Ascending aorta (tissue), 2 donors: ENCODE data around the gene TANGO2. TPM values are rescaled to one million over a fixed set of nuclear protein-coding genes. Genes with fewer than 3 reads are reported as not detected.
A peak's percentile ranks its signal among the peaks of the same experiment; 100 is the strongest.

ENCODE experiments used
- DNase-seq, 2 donors: peaks; one replicate each; pipeline ENCODE4 v3.0.0-alpha.2; 2019; ENCODE audit warnings: low spot score in 2 of 2
- H3K27ac ChIP-seq, 2 donors: fragments of 200-600 bp; sonication (generic); one replicate each; pipeline ENCODE4 v1.5.1; 2016 to 2017; ENCODE audit warnings: mild to moderate bottlenecking in 1 of 2
- H3K27me3 ChIP-seq: fragments of 200-600 bp; sonication (generic); one replicate; pipeline ENCODE4 v1.5.1; 2017
- H3K36me3 ChIP-seq, 2 donors: fragments of 200-600 bp; sonication (generic); one replicate each; pipeline ENCODE4 v1.5.1; 2016
- H3K4me1 ChIP-seq, 2 donors: fragments of 200-600 bp; sonication (generic); one replicate each; pipeline ENCODE4 v1.5.1; 2016 to 2017; ENCODE audit warnings: mild to moderate bottlenecking in 1 of 2
- H3K4me3 ChIP-seq, 2 donors: fragments of 200-600 bp; sonication (generic); one replicate each; pipeline ENCODE4 v1.5.1; 2016 to 2017; ENCODE audit warnings: mild to moderate bottlenecking in 1 of 2
- H3K9me3 ChIP-seq, 2 donors: fragments of 200-600 bp; sonication (generic); one replicate each; pipeline ENCODE4 v1.5.1; 2016
- intact Hi-C: fragments of 100-400 bp; cut with DNase I; formaldehyde crosslinking; loops from one replicate; pipeline ENCODE4 v1.15.1; 2023
- total RNA-seq: library from RNA; depleted of rRNA; stranded (reverse); fragments of >200 nt; gene quantifications from one replicate; pipeline ENCODE4 v1.1.0, GENCODE V29; 2016
- TF ChIP-seq, protein P1 (sequence below), 3 experiments: fragments of 200-600 bp in 2 of 3; fragments of 450-650 bp in 1 of 3; sonication (generic) in 2 of 3; IDR thresholded peaks; one replicate each; pipeline ENCODE4 v1.5.1; 2016 to 2019; ENCODE audit warnings: antibody characterized with exemption in 3 of 3, mild to moderate bottlenecking in 1 of 3, moderate library complexity in 1 of 3

Gene TANGO2
- total RNA-seq, 1 donor from 2014 or later, result 26.3 TPM

GRCh38 chr22:20014526-20015186 lies 6.3 kb upstream of the TANGO2 start:
- Histone ChIP-seq H3K36me3 (no peaks in the 10 kb centered on the region), H3K4me3 (no peak overlapping the region), H3K4me1 (peaks cover 6 to 15% of the 10 kb centered on the region in 2 donors), H3K27ac (no peak overlapping the region), H3K27me3 (no peaks in the 10 kb centered on the region), H3K9me3 (no peaks in the 10 kb centered on the region)
- no peak for DNase-seq
- TF ChIP-seq, protein P1, sequence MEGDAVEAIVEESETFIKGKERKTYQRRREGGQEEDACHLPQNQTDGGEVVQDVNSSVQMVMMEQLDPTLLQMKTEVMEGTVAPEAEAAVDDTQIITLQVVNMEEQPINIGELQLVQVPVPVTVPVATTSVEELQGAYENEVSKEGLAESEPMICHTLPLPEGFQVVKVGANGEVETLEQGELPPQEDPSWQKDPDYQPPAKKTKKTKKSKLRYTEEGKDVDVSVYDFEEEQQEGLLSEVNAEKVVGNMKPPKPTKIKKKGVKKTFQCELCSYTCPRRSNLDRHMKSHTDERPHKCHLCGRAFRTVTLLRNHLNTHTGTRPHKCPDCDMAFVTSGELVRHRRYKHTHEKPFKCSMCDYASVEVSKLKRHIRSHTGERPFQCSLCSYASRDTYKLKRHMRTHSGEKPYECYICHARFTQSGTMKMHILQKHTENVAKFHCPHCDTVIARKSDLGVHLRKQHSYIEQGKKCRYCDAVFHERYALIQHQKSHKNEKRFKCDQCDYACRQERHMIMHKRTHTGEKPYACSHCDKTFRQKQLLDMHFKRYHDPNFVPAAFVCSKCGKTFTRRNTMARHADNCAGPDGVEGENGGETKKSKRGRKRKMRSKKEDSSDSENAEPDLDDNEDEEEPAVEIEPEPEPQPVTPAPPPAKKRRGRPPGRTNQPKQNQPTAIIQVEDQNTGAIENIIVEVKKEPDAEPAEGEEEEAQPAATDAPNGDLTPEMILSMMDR (IDR thresholded peaks at IDR 0.05), result no peak
- intact Hi-C loops, result no loop called here

GRCh38 chr22:20015187-20015625 lies 5.7 kb upstream of the TANGO2 start:
- no peak for DNase-seq

GRCh38 chr22:20015971-20016733 lies 4.8 kb upstream of the TANGO2 start:
- Histone ChIP-seq H3K27me3 (no peaks in the 10 kb centered on the region), H3K9me3 (no peaks in the 10 kb centered on the region), H3K4me1 (peaks cover 6 to 19% of the 10 kb centered on the region in 2 donors), H3K4me3 (peak overlapping the region; percentile 84 to 91), H3K27ac (peak overlapping the region in 1 of 2 donors; percentile 21), H3K36me3 (no peaks in the 10 kb centered on the region)
- DNase-seq, result no peak
- intact Hi-C loops, result loop anchor here (2.0 kb wide), 2 partner anchors 19 to 29 kb away; no protein-coding TSS in a partner anchor
- TF ChIP-seq, protein P1 (IDR thresholded peaks at IDR 0.05), result no peak

More at GRCh38 chr22:20015187-20015625, 5.7 kb upstream of the TANGO2 start:
- TF ChIP-seq, protein P1 (IDR thresholded peaks at IDR 0.05), result no peak
- H3K4me1 ChIP-seq, result peaks cover 6 to 15% of the 10 kb centered on the region in 2 donors
- peak overlapping the region in 1 of 2 donors; percentile 84 for H3K4me3 ChIP-seq
- no peak overlapping the region for H3K27ac ChIP-seq
- intact Hi-C loops, result no loop called here
- no peaks in the 10 kb centered on the region for H3K36me3 ChIP-seq
- no peaks in the 10 kb centered on the region for H3K27me3 ChIP-seq
- H3K9me3 ChIP-seq, result no peaks in the 10 kb centered on the region

GRCh38 chr22:20016734-20017621 lies 3.9 kb upstream of the TANGO2 start, which contains the start of gene ARVCF:
ARVCF (minus strand) TSS chr22:20016823; CDS start chr22:19990794, 26,029 bp downstream.
- Histone ChIP-seq H3K4me3 (peak within 1 kb of the TSS; percentile 84 to 91), H3K27me3 (no peaks in the 10 kb centered on the region), H3K9me3 (no peaks in the 10 kb centered on the region), H3K4me1 (peaks cover 6 to 21% of the 10 kb centered on the region in 2 donors), H3K27ac (peak within 1 kb of the TSS in 1 of 2 donors; percentile 21), H3K36me3 (no peaks in the 10 kb centered on the region)
- intact Hi-C loops, result loop anchor here (2.0 kb wide), 2 partner anchors 20 to 30 kb away; no protein-coding TSS in a partner anchor
- peak; percentile 57 to 93 for DNase-seq
- TF ChIP-seq, protein P1 (IDR thresholded peaks at IDR 0.05), result peak in 2 of 3 experiments; percentile 30 to 48

GRCh38 chr22:20017622-20017958 lies 3.3 kb upstream of the TANGO2 start:
- Histone ChIP-seq H3K36me3 (no peaks in the 10 kb centered on the region), H3K27me3 (no peaks in the 10 kb centered on the region), H3K4me3 (peak overlapping the region in 1 of 2 donors; percentile 84), H3K9me3 (no peaks in the 10 kb centered on the region), H3K4me1 (peaks cover 11 to 28% of the 10 kb centered on the region in 2 donors), H3K27ac (no peak overlapping the region)
- DNase-seq, result no peak
- intact Hi-C loops, result loop anchor here (2.0 kb wide), 2 partner anchors 21 to 31 kb away; no protein-coding TSS in a partner anchor
- TF ChIP-seq, protein P1 (IDR thresholded peaks at IDR 0.05), result no peak
